Stimulated activated CD8-positive, alpha-beta memory T cell treated with anti-CD3 and anti-CD28 coated beads, Interleukin-7, amount 100 ng/mL, for 4 hours (primary cell): ENCODE measurements around the gene MYO1G.

Source experiments
- DNase-seq, 2 donors: peaks; one replicate each; pipeline ENCODE4 v3.0.0-alpha.2; 2020; ENCODE audit warnings: low read depth in 2 of 2

Gene MYO1G

GRCh38 chr7:44967571-44968446, 11.0 kb downstream of the MYO1G start:
- DNase-seq, result no peak

- DNase-seq, result no peak
These were observed 11.9 kb downstream of the MYO1G start for GRCh38 chr7:44966731-44967538.

GRCh38 chr7:44965937-44966730, 12.7 kb downstream of the MYO1G start:
- no peak for DNase-seq

- DNase-seq, result no peak
These were observed 13.3 kb downstream of the MYO1G start for GRCh38 chr7:44965441-44965903.

- DNase-seq, result no peak
These were observed 13.9 kb downstream of the MYO1G start for GRCh38 chr7:44964831-44965440.

- DNase-seq, result no peak
These were observed 14.4 kb downstream of the MYO1G start for GRCh38 chr7:44964384-44964830.

GRCh38 chr7:44963364-44964290, 15.2 kb downstream of the MYO1G start:
- no peak for DNase-seq

- DNase-seq, result no peak
These were observed 16.1 kb downstream of the MYO1G start for GRCh38 chr7:44962483-44963251.

GRCh38 chr7:44961844-44962482, 16.9 kb downstream of the MYO1G start:
- no peak for DNase-seq

- no peak for DNase-seq
These were observed 18.7 kb downstream of the MYO1G start for GRCh38 chr7:44960011-44960580.

- no peak for DNase-seq
These were observed 19.3 kb downstream of the MYO1G start for GRCh38 chr7:44959433-44959951.

GRCh38 chr7:44958645-44959344, 20.0 kb downstream of the MYO1G start:
- no peak for DNase-seq

GRCh38 chr7:44956157-44956766, 22.6 kb downstream of the MYO1G start:
- DNase-seq, result no peak

GRCh38 chr7:44955733-44956132, 23.1 kb downstream of the MYO1G start:
- no peak for DNase-seq

GRCh38 chr7:44953156-44953555, 25.7 kb downstream of the MYO1G start:
- no peak for DNase-seq

GRCh38 chr7:44949303-44949702, 29.5 kb downstream of the MYO1G start:
- DNase-seq, result no peak

GRCh38 chr7:44945479-44945878, 33.3 kb downstream of the MYO1G start:
- DNase-seq, result no peak
